ENCODE data around the gene BBIP1. TPM values are rescaled to one million over a fixed set of nuclear protein-coding genes. Genes with fewer than 3 reads are reported as not detected.
"Not testable (repeated sequence)": the region's sequence is repeated elsewhere in the genome, so short reads cannot be mapped to it uniquely, and the experiment has no call there.

Gene BBIP1
- total and polyA plus RNA-seq, 5 experiments from 2014 or later = 25.1 to 60.3 (median 29.7) TPM

DNA sequence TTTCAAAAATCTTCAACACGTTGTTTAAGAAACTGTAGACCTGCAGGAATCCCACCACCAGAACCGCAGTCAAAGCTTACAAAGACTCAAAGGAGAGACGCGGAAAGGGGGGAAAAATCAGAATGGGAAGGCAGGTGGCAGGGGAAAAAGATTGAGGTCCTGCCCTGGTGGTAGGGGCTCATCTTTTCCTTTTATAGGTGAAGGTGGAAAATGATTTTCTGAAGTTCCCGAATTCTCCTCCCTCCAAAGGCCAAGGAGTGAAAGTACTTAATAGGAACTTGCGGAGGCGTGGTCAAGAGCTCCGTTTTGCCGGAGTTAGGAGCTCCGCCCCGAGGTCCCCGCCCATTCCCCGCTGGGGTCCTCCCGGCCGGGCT lies 724 bp downstream of the BBIP1 start:
- H3K36me3 Mint-ChIP-seq = peaks cover 0 to 17% (median 3%) of the 10 kb centered on the region in 3 donors
- POLR2A ChIA-PET = interaction anchor here (0.8 to 3.1 kb wide), 8 partner anchors 15 to 115 kb away, joined by 3 to 24 read pairs (median 6); partner anchors contain the start of gene PDCD4
- H3K27me3 Mint-ChIP-seq = no peaks in the 10 kb centered on the region
- no peaks in the 10 kb centered on the region for H3K9me3 Mint-ChIP-seq
- no peak for ATAC-seq
- peak overlapping the region; percentile 92 to 100 (median 100) for H3K27ac Mint-ChIP-seq
- DNase-seq = peak; percentile 73 to 90 (median 76)
- peak overlapping the region; percentile 89 to 100 (median 96) for H3K4me3 Mint-ChIP-seq
- peaks cover 10 to 54% (median 41%) of the 10 kb centered on the region in 4 donors for H3K4me1 Mint-ChIP-seq

DNA sequence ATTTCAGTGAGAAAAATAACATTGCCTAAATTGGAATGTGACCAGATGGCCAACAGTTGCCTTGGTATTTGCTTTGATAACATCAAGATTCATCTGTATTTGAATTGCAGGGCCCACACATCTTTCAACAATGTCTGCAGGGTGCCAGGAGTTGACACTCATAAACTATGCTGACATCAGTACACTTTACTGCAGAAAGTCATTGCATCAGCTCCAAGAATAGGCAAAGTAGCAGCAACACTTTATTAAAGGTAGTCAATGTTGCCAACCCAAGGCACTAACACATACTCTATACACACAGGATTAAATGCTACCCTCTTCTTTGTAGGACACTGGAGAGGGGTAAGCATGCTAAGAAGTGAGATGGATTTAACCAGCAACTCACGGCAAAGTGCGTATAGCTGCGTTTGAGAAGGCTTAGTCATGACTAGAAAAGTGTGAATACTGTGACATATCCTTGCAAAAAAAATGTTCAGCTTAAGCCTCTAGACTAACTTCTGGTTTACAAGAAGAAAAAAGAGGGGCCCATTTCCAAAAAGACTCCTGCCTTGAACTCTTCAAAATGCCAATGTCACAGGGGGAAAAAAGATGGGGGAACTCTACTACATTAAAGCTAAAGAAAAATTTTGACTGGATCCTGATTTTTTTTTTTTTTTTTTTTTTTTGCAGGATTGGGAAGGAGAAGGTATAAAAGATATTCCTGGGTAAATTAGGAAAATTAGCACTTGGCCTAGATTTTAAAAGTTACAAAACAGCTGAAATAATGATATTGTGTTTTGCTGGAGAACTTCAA lies 2.2 kb downstream of the BBIP1 start:
- DNase-seq = no peak
- peak overlapping the region in 3 of 10 donors; percentile 33 to 100 (median 100) for H3K27ac Mint-ChIP-seq
- H3K36me3 Mint-ChIP-seq = peaks cover 0 to 25% (median 3%) of the 10 kb centered on the region in 3 donors
- no peaks in the 10 kb centered on the region for H3K9me3 Mint-ChIP-seq
- H3K4me1 Mint-ChIP-seq = peaks cover 10 to 46% (median 42%) of the 10 kb centered on the region in 4 donors
- H3K27me3 Mint-ChIP-seq = no peaks in the 10 kb centered on the region
- H3K4me3 Mint-ChIP-seq = peak overlapping the region in 7 of 10 donors; percentile 4 to 100 (median 59)
- ATAC-seq = no peak
- POLR2A ChIA-PET = interaction anchor here (0.7 to 3.1 kb wide), 3 partner anchors 37 to 171 kb away, joined by 3 to 24 read pairs (median 6); no protein-coding TSS in a partner anchor

DNA sequence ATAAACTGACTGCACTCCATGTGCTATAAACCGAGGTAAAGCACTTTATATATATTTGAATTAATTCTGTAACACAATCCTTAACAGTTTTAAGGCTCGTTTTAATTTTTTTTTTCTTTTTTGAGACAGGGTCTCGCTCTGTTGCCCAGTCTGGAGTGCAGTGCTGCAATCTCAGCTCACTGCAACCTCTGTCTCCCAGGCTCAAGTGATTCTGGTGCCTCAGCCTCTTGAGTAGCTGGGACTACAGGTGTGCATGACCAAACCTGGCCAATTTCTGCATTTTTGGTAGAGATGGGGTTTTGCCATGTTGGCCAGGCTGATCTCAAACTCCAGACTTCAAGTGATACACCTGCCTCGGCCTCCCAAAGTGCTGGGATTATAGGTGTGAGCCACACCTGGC lies 3.4 kb downstream of the BBIP1 start:
- H3K27ac Mint-ChIP-seq, H3K9me3 Mint-ChIP-seq, POLR2A ChIA-PET, ATAC-seq, H3K4me3 Mint-ChIP-seq, H3K27me3 Mint-ChIP-seq, DNase-seq: not testable (repeated sequence)
- Mint-ChIP-seq H3K4me1 (peaks cover 11 to 46% (median 40%) of the 10 kb centered on the region in 4 donors), H3K36me3 (peaks cover 0 to 31% (median 3%) of the 10 kb centered on the region in 3 donors)

DNA sequence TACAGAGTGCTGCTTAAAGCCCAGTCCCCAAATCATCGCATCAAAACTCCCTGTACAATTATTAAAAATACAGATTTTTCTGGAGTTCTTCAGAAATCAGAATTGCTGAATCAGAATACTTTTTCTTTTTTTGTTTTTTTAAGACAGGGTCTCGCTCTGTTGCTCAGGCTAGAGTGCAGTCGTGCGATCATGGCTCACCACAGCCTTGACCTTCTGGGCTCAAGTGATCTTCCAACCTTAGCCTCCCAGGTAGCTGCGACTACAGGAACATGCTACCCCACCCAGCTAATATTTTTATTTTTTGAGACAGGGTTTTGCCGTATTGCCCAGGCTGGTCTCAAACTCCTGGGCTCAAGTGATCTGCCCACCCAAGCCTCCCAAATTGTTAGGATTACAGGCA lies 3.9 kb downstream of the BBIP1 start:
- H3K4me1 Mint-ChIP-seq = peaks cover 15 to 47% (median 40%) of the 10 kb centered on the region in 4 donors
- POLR2A ChIA-PET = no interaction called here
- H3K27ac Mint-ChIP-seq = no peak overlapping the region
- no peaks in the 10 kb centered on the region for H3K9me3 Mint-ChIP-seq
- H3K27me3 Mint-ChIP-seq = no peaks in the 10 kb centered on the region
- DNase-seq (no peak), ATAC-seq (no peak)
- H3K4me3 Mint-ChIP-seq = no peak overlapping the region
- H3K36me3 Mint-ChIP-seq = peaks cover 0 to 37% (median 3%) of the 10 kb centered on the region in 3 donors

DNA sequence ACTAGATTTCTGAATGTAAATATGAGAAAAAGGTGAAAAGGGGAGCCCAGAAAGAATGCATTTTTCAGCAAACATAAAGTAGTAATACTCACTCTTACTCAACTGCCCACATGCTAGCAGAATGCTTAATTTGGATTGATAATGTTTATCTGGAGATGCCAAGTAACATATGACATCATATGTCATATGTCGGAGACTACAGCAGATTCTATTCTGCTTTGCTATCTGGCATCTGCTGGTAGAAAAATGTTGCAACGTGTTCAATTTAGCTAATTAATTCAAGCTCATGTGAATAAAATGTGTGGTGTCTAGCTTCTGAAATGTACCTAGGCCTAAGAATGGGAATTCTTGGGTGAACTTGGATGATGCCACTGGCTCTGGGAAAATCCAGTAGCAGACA lies 4.5 kb downstream of the BBIP1 start:
- Mint-ChIP-seq H3K27me3 (no peaks in the 10 kb centered on the region), H3K27ac (peak overlapping the region in 4 of 10 donors; percentile 26 to 76 (median 42)), H3K4me3 (no peak overlapping the region), H3K9me3 (no peaks in the 10 kb centered on the region), H3K36me3 (peaks cover 0 to 38% (median 3%) of the 10 kb centered on the region in 3 donors), H3K4me1 (peaks cover 17 to 48% (median 41%) of the 10 kb centered on the region in 4 donors)
- POLR2A ChIA-PET = no interaction called here
- no peak for ATAC-seq
- no peak for DNase-seq

DNA sequence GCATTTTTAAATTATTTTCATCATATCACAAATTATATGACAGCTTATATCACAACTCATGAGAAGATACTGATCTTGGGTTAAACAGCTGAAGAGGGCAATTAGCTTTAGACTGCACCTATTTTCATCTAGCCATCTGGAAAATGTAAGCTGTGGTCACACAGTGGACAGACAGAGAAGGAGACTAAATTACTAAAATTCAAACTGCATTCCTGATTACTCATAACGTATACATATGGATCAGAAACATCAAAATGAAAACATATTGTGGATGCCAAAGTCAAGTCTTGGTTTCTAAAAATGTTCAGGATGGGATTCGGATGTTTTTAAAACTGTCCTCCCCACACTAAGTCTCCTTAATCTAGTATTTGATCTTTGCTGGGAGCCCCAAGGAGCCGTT lies 6.6 kb downstream of the BBIP1 start:
- ATAC-seq = no peak
- peaks cover 15 to 49% (median 38%) of the 10 kb centered on the region in 4 donors for H3K4me1 Mint-ChIP-seq
- POLR2A ChIA-PET = interaction anchor here (0.6 to 2.4 kb wide), 3 partner anchors 9 to 166 kb away, joined by 3 to 8 read pairs (median 5); partner anchors contain the start of gene PDCD4
- H3K9me3 Mint-ChIP-seq = no peaks in the 10 kb centered on the region
- no peak overlapping the region for H3K4me3 Mint-ChIP-seq
- H3K27me3 Mint-ChIP-seq = no peaks in the 10 kb centered on the region
- no peak for DNase-seq
- peak overlapping the region in 1 of 10 donors; percentile 61 for H3K27ac Mint-ChIP-seq
- H3K36me3 Mint-ChIP-seq = peaks cover 0 to 40% (median 5%) of the 10 kb centered on the region in 3 donors

DNA sequence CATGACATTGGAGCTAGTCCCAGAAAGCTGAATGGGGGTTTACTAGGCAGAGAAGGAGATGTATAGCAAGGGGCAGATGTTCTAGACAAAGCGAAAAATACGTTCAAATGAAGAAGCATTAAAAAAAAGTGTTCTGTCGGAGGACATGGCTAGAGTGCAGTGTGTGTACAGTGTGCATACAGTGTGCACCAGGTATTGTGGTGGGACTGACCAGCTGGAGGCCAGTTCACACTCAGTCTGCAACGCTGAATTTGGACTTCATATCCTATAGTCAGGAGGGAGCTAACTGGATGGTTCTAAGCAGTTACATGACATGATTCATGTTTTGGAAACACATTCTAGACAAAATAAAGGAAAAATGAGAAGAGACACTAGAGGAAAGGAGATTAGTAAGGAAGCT lies 8.8 kb downstream of the BBIP1 start:
- Mint-ChIP-seq H3K4me3 (no peak overlapping the region), H3K27ac (peak overlapping the region in 9 of 10 donors; percentile 0 to 83 (median 7)), H3K36me3 (peaks cover 0 to 40% (median 5%) of the 10 kb centered on the region in 3 donors), H3K9me3 (no peaks in the 10 kb centered on the region), H3K27me3 (no peaks in the 10 kb centered on the region), H3K4me1 (peaks cover 13 to 35% (median 23%) of the 10 kb centered on the region in 4 donors)
- POLR2A ChIA-PET = interaction anchor here (1.1 to 1.3 kb wide), 3 partner anchors 9 to 50 kb away, joined by 3 to 5 read pairs (median 3); partner anchors contain the start of genes BBIP1 and SHOC2
- ATAC-seq = no peak
- DNase-seq = no peak

DNA sequence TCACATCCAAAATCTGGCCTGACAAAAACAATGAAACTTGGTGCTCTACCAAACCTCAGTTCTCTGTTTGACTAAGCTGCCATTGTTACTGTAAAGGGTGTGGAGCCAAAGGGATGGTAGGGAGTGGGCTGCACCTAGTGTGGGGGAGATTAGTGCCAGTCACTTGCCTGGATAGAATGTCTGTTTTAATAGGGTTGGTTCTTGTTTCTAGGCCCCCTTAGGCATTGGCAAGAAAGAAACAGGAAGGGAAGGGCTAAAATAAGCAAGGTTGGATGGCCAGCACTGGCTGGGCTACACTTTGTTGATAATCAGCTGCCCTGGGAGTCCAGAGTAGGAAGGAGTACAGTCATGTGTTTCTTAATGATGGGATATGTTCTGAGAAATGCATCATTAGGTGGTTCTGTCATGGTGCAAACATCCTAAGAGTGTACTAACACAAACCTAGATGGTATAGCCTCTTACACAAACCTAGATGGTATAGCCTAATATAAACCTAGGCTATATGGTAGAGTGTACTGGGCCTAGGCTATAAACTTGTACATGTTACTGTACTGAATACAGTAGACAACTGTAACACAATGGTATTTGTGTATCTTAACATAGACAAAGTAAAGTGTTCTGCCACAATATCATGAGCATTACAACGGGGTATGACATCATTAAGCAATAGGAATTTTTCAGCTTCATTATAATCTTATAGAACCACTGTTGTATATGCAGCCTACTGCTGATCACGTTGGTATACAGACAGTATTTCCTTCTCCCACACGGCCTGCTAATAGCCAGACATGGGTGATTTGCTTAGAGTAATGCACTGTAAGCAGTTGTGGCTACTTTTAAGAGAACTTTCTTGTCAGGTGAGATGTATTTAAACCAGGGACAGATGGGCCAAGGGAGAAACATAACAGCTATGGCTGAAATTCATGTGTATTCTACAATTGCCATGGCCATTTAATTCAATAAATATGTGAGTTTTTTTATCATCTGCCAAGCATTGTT lies 15.4 kb downstream of the BBIP1 start:
- peaks cover 18 to 35% (median 27%) of the 10 kb centered on the region in 4 donors for H3K4me1 Mint-ChIP-seq
- H3K27me3 Mint-ChIP-seq = no peaks in the 10 kb centered on the region
- ATAC-seq = peak in 1 of 2 donors; percentile 26
- POLR2A ChIA-PET = interaction anchor here (0.5 to 2.1 kb wide), 5 partner anchors 9 to 95 kb away, joined by 3 to 8 read pairs (median 4); partner anchors contain the start of gene SHOC2
- H3K36me3 Mint-ChIP-seq = peaks cover 0 to 65% (median 20%) of the 10 kb centered on the region in 3 donors
- H3K27ac Mint-ChIP-seq = peak overlapping the region; percentile 31 to 88 (median 72)
- no peak for DNase-seq
- H3K4me3 Mint-ChIP-seq = peak overlapping the region in 1 of 10 donors; percentile 5
- H3K9me3 Mint-ChIP-seq = no peaks in the 10 kb centered on the region

DNA sequence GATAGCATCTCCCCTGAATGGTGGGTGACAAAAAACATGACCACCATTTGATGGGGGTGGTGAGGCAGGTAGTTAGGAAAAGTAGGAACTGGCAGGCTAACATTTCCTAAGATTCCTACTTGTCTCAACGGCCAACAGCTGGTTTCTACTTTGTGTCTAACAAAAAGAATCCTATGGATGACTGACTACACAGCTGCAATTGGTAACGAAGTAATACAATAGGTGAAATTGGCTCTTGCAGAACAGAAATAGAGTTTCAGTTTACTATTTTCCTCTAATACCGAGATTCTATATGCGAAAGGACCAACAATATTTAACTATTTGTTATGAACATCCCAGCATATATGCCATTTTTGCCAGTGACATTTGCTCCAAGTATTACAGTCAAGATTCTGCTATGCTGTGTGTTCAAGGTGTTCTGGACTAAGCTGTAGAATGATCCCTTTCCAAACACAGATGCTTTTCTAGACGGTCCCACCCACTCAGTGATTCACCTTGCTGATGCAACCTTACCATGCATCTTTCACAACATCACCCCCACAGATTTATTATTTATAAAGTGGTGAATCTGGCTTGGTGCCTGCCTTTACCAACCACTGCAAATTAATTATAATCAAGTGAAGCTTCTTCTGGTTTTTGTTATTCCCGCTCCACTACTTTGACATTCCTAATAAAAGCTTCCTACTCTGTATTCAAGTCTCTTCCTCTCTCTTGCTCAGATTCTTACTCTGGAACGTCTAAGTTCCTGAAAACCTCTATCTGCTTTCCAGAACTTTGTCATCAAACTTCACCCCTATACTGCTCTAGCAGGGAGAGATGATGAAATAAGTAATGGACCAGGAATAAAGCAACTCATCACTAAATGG lies 16.8 kb downstream of the BBIP1 start:
- peak in 1 of 2 donors; percentile 37 for ATAC-seq
- Mint-ChIP-seq H3K4me3 (no peak overlapping the region), H3K9me3 (no peaks in the 10 kb centered on the region), H3K27me3 (no peaks in the 10 kb centered on the region), H3K4me1 (peaks cover 14 to 31% (median 26%) of the 10 kb centered on the region in 4 donors), H3K27ac (peak overlapping the region; percentile 18 to 78 (median 64)), H3K36me3 (peaks cover 0 to 69% (median 19%) of the 10 kb centered on the region in 3 donors)
- POLR2A ChIA-PET = interaction anchor here (1.1 to 2.1 kb wide), 3 partner anchors 11 to 156 kb away, joined by 3 to 8 read pairs (median 6); no protein-coding TSS in a partner anchor
- DNase-seq = no peak

DNA sequence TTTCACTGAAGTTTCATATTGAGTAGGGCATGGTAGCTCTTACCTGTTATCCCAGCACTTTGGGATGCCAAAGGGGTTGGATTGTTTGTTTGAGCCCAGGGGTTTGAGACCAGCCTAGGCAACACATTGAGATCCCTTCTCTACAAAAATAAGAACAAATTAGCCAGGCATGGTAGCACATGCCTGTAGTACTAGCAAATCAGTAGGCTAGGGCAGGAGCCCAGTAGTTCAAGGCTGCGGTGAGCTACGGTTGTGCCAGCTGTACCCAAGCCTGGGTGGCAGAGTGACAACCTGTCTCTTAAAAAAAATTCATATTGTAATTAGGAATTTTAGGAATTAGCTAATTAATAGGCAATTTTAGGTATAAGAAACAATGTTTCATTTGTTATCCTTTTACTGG lies 18.0 kb downstream of the BBIP1 start:
- no peaks in the 10 kb centered on the region for H3K9me3 Mint-ChIP-seq
- DNase-seq = no peak
- POLR2A ChIA-PET = interaction anchor here (1.1 kb wide), 1 partner anchor 155 kb away, joined by 3 read pairs; no protein-coding TSS in a partner anchor
- H3K27me3 Mint-ChIP-seq = no peaks in the 10 kb centered on the region
- no peak overlapping the region for H3K4me3 Mint-ChIP-seq
- peaks cover 0 to 72% (median 20%) of the 10 kb centered on the region in 3 donors for H3K36me3 Mint-ChIP-seq
- H3K4me1 Mint-ChIP-seq = peaks cover 19 to 43% (median 35%) of the 10 kb centered on the region in 4 donors
- peak overlapping the region in 5 of 10 donors; percentile 30 to 87 (median 75) for H3K27ac Mint-ChIP-seq
- no peak for ATAC-seq

DNA sequence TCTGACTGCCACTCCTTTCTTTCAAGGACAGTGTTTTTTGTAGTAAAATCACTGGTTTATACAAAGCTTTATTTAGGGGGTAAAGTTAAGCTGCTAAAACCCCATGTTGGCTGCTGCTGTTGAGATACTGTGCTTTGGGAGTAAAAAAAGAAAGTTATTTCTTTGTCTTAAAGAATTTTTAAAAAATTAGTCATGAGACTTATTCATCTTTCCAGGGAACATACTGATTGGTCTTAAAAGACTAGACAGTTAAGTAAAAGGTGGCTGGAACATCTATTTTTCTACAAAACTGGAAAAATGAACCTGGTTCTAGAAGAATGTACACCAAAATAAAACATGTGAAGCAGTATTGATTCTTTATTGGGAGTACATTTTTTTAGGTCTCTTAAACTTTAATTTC lies 20.6 kb downstream of the BBIP1 start:
- peaks cover 20 to 48% (median 42%) of the 10 kb centered on the region in 4 donors for H3K4me1 Mint-ChIP-seq
- H3K27me3 Mint-ChIP-seq = no peaks in the 10 kb centered on the region
- H3K9me3 Mint-ChIP-seq = no peaks in the 10 kb centered on the region
- peaks cover 8 to 81% (median 29%) of the 10 kb centered on the region in 3 donors for H3K36me3 Mint-ChIP-seq
- H3K27ac Mint-ChIP-seq = peak overlapping the region in 3 of 10 donors; percentile 39 to 57 (median 43)
- no peak overlapping the region for H3K4me3 Mint-ChIP-seq
- POLR2A ChIA-PET = interaction anchor here (0.7 to 2.2 kb wide), 5 partner anchors 9 to 150 kb away, joined by 3 to 5 read pairs (median 4); no protein-coding TSS in a partner anchor
- DNase-seq = no peak
- ATAC-seq = no peak
